H9 (cell line): ENCODE results near the gene SYNE3. TPM values are rescaled to one million over a fixed set of nuclear protein-coding genes. Genes with fewer than 3 reads are reported as not detected.

Experiments used
- DNase-seq: peaks from one replicate; pipeline ENCODE4 v3.0.0-alpha.2; 2017
- H2AFZ ChIP-seq: one replicate; pipeline ENCODE4 v1.6.1; 2013; ENCODE audit warnings: mild to moderate bottlenecking, low read length, control low read depth, moderate library complexity
- H2AK5ac ChIP-seq: 2 replicates; pipeline ENCODE4 v1.6.1; 2013; ENCODE audit warnings: low read length, control low read depth, mixed read lengths; ENCODE audit not compliant: insufficient read length
- H2BK120ac ChIP-seq: one replicate; pipeline ENCODE4 v1.6.1; 2013; ENCODE audit warnings: low read depth, mild to moderate bottlenecking, low read length, control low read depth, inconsistent platforms; ENCODE audit not compliant: poor library complexity, severe bottlenecking
- H2BK12ac ChIP-seq: 2 replicates; pipeline ENCODE4 v1.6.1; 2013; ENCODE audit warnings: low read length, control low read depth, mixed read lengths, low read depth; ENCODE audit not compliant: insufficient read length
- H2BK15ac ChIP-seq: 2 replicates; pipeline ENCODE4 v1.6.1; 2013; ENCODE audit warnings: low read depth, low read length, control low read depth
- H2BK20ac ChIP-seq: one replicate; pipeline ENCODE4 v1.6.1; 2013; ENCODE audit warnings: low read depth, mild to moderate bottlenecking, low read length, control low read depth, inconsistent platforms; ENCODE audit not compliant: poor library complexity, severe bottlenecking
- H2BK5ac ChIP-seq: 2 replicates; pipeline ENCODE4 v1.6.1; 2013; ENCODE audit warnings: low read length, control low read depth, mixed read lengths; ENCODE audit not compliant: insufficient read length
- H3K14ac ChIP-seq: 2 replicates; pipeline ENCODE4 v1.6.1; 2013; ENCODE audit warnings: low read length, control low read depth; ENCODE audit not compliant: insufficient read depth
- H3K18ac ChIP-seq: 2 replicates; pipeline ENCODE4 v1.6.1; 2013; ENCODE audit warnings: low read depth, mild to moderate bottlenecking, mixed read lengths, low read length, control low read depth; ENCODE audit not compliant: insufficient read length
- H3K23ac ChIP-seq: 2 replicates; pipeline ENCODE4 v1.6.1; 2013; ENCODE audit warnings: low read length, control low read depth, mixed read lengths, low read depth; ENCODE audit not compliant: insufficient read length
- H3K23me2 ChIP-seq: 2 replicates; pipeline ENCODE4 v1.6.1; 2013; ENCODE audit warnings: low read depth, mild to moderate bottlenecking, mixed read lengths, low read length, control low read depth; ENCODE audit not compliant: insufficient read length, poor library complexity, severe bottlenecking
- H3K27ac ChIP-seq: 2 replicates; pipeline ENCODE4 v1.5.1; 2013; ENCODE audit warnings: low read length, control low read depth, mixed read lengths, low read depth; ENCODE audit not compliant: insufficient read length
- H3K27me3 ChIP-seq: 2 replicates; pipeline ENCODE4 v1.6.1; 2013; ENCODE audit warnings: low read length, control low read depth, inconsistent platforms; ENCODE audit not compliant: insufficient read depth
- H3K4ac ChIP-seq: 2 replicates; pipeline ENCODE4 v1.6.1; 2013; ENCODE audit warnings: low read depth, mild to moderate bottlenecking, control low read depth, inconsistent platforms, low read length, moderate library complexity
- H3K4me1 ChIP-seq: 2 replicates; pipeline ENCODE4 v1.6.1; 2013; ENCODE audit warnings: low read length, control low read depth, inconsistent platforms; ENCODE audit not compliant: insufficient read depth
- H3K4me2 ChIP-seq: 2 replicates; pipeline ENCODE4 v1.6.1; 2013; ENCODE audit warnings: low read length, control low read depth, mixed read lengths; ENCODE audit not compliant: insufficient read length, insufficient read depth
- H3K56ac ChIP-seq: 2 replicates; pipeline ENCODE4 v1.6.1; 2013; ENCODE audit warnings: low read depth, mild to moderate bottlenecking, mixed read lengths, low read length, control low read depth; ENCODE audit not compliant: insufficient read length
- H3K79me1 ChIP-seq: 2 replicates; pipeline ENCODE4 v1.6.1; 2013; ENCODE audit warnings: low read depth, mild to moderate bottlenecking, moderate library complexity, low read length, control low read depth, inconsistent platforms; ENCODE audit not compliant: insufficient read depth, poor library complexity, severe bottlenecking
- H3K79me2 ChIP-seq: 2 replicates; pipeline ENCODE4 v1.6.1; 2013; ENCODE audit warnings: low read length, control low read depth, inconsistent platforms; ENCODE audit not compliant: insufficient read depth
- H3K9ac ChIP-seq: 2 replicates; pipeline ENCODE4 v1.6.1; 2013; ENCODE audit warnings: low read length, control low read depth, mixed read lengths; ENCODE audit not compliant: insufficient read length; ENCODE audit errors: extremely low read depth
- H3K9me3 ChIP-seq: one replicate; pipeline ENCODE4 v1.6.1; 2013; ENCODE audit warnings: low read depth, low read length, inconsistent platforms; ENCODE audit not compliant: control insufficient read depth
- H3T11ph ChIP-seq: one replicate; pipeline ENCODE4 v1.6.1; 2013; ENCODE audit warnings: mild to moderate bottlenecking, low read length, control low read depth, inconsistent platforms
- H4K20me1 ChIP-seq: one replicate; pipeline ENCODE4 v1.6.1; 2013; ENCODE audit not compliant: control insufficient read depth, insufficient read length, insufficient read depth
- H4K5ac ChIP-seq: 2 replicates; pipeline ENCODE4 v1.6.1; 2013; ENCODE audit warnings: low read depth, mild to moderate bottlenecking, mixed read lengths, low read length, control low read depth; ENCODE audit not compliant: insufficient read length
- H4K8ac ChIP-seq: replicated peaks from 2 replicates; pipeline ENCODE4 v1.6.1; 2013; ENCODE audit warnings: low read length, control low read depth, mixed read lengths, low read depth; ENCODE audit not compliant: insufficient read length
- H4K91ac ChIP-seq: 2 replicates; pipeline ENCODE4 v1.6.1; 2013; ENCODE audit warnings: low read depth, mild to moderate bottlenecking, moderate library complexity, mixed read lengths, low read length, control low read depth; ENCODE audit not compliant: insufficient read length
- H3K27ac Mint-ChIP-seq, 3 experiments: 2 replicates in 2 of 3; 3 replicates in 1 of 3; pipeline ENCODE4 v1.8.0; 2020 to 2021; ENCODE audit warnings: mixed read lengths in 3 of 3, mild to moderate bottlenecking in 1 of 3, moderate library complexity in 1 of 3
- H3K27me3 Mint-ChIP-seq: 2 replicates; pipeline ENCODE4 v1.8.0; 2021; ENCODE audit warnings: low read depth, mild to moderate bottlenecking, moderate library complexity, mixed read lengths
- H3K36me3 Mint-ChIP-seq, 3 experiments: 2 replicates in 2 of 3; 3 replicates in 1 of 3; pipeline ENCODE4 v1.8.0; 2020 to 2021; ENCODE audit warnings: low read depth in 3 of 3, mixed read lengths in 3 of 3; ENCODE audit not compliant: insufficient read depth in 1 of 3
- H3K4me1 Mint-ChIP-seq, 2 experiments: 2 replicates each; pipeline ENCODE4 v1.8.0; 2020; ENCODE audit warnings: mixed read lengths in 2 of 2
- H3K4me3 Mint-ChIP-seq, 2 experiments: 2 replicates in 1 of 2; 3 replicates in 1 of 2; pipeline ENCODE4 v1.8.0; 2020 to 2021; ENCODE audit warnings: mild to moderate bottlenecking in 2 of 2, mixed read lengths in 2 of 2, moderate library complexity in 1 of 2
- H3K9me3 Mint-ChIP-seq, 2 experiments: 2 replicates in 1 of 2; 3 replicates in 1 of 2; pipeline ENCODE4 v1.8.0; 2020; ENCODE audit warnings: mild to moderate bottlenecking in 2 of 2, mixed read lengths in 2 of 2, moderate library complexity in 1 of 2
- WGBS: extraction: QIAGEN DNeasy Blood & Tissue Kit; methylation state at CpG from one replicate; pipeline ENCODE4 v1.1.7; 2013; ENCODE audit warnings: missing lambda C conversion rate, low lambda C conversion rate, mixed read lengths; ENCODE audit not compliant: insufficient read length; ENCODE audit errors: extremely low coverage; 5-methylcytosine and 5-hydroxymethylcytosine counted together
- total RNA-seq: library from RNA; stranded (reverse); gene quantifications from 2 replicates; pipeline ENCODE4 v1.2.1, GENCODE V29; 2021
- TF ChIP-seq, protein P1 (sequence below): fragments of 200-600 bp; sonication (generic); conservative IDR thresholded peaks from 3 replicates; pipeline ENCODE4 v1.8.0; 2021; ENCODE audit warnings: antibody characterized with exemption, mild to moderate bottlenecking

SYNE3 gene
- total RNA-seq, 1 experiment from 2014 or later = 0.11 TPM

DNA sequence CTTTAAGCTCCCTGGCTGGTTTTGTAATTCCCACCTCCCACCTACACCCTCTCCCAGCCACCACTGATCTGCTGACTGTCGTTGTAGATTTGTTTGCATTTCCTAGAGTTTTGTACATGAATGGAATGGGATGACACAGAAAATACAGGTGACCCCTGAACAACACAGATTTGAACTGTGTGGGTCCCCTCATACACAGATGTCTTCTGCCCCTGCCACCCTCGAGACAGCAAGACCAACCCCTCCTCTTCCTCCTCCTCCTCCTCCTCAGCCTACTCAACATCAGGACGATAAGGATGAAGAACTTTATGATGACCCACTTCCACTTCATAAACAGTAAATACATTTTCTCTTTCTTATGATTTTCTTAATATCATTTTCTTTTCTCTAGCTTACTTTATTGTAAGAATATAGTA lies 28.8 kb downstream of the SYNE3 start:
- Histone ChIP-seq H4K91ac (no peak overlapping the region), H3K56ac (no peak overlapping the region), H3K9ac (no peak overlapping the region), H2BK20ac (no peak overlapping the region), H3K27ac (no peak overlapping the region), H3K4me1 (no peaks in the 10 kb centered on the region), H3K9me3 (no peaks in the 10 kb centered on the region), H3K4me2 (no peak overlapping the region), H4K8ac (no peak overlapping the region), H3K27me3 (no peaks in the 10 kb centered on the region), H3T11ph (no peak overlapping the region), H3K4ac (no peak overlapping the region), H2AK5ac (no peak overlapping the region), H2BK120ac (no peak overlapping the region), H3K79me1 (no peaks in the 10 kb centered on the region), H4K5ac (no peak overlapping the region), H2BK15ac (no peak overlapping the region), H3K79me2 (no peaks in the 10 kb centered on the region), H2AFZ (no peak overlapping the region), H2BK12ac (no peak overlapping the region), H2BK5ac (no peak overlapping the region), H3K18ac (no peak overlapping the region), H4K20me1 (no peaks in the 10 kb centered on the region), H3K14ac (no peak overlapping the region), H3K23ac (no peak overlapping the region), H3K23me2 (no peaks in the 10 kb centered on the region)
- TF ChIP-seq, protein P1, sequence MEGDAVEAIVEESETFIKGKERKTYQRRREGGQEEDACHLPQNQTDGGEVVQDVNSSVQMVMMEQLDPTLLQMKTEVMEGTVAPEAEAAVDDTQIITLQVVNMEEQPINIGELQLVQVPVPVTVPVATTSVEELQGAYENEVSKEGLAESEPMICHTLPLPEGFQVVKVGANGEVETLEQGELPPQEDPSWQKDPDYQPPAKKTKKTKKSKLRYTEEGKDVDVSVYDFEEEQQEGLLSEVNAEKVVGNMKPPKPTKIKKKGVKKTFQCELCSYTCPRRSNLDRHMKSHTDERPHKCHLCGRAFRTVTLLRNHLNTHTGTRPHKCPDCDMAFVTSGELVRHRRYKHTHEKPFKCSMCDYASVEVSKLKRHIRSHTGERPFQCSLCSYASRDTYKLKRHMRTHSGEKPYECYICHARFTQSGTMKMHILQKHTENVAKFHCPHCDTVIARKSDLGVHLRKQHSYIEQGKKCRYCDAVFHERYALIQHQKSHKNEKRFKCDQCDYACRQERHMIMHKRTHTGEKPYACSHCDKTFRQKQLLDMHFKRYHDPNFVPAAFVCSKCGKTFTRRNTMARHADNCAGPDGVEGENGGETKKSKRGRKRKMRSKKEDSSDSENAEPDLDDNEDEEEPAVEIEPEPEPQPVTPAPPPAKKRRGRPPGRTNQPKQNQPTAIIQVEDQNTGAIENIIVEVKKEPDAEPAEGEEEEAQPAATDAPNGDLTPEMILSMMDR = no peak
- Mint-ChIP-seq H3K27me3 (no peaks in the 10 kb centered on the region), H3K36me3 (no peaks in the 10 kb centered on the region), H3K9me3 (peaks cover 0 to 3% of the 10 kb centered on the region in 2 experiments; a peak in 1 of 5 replicates), H3K4me3 (no peak overlapping the region), H3K27ac (no peak overlapping the region), H3K4me1 (peaks cover 18 to 25% of the 10 kb centered on the region in 2 experiments)
- no CpG with 5 or more reads among the region's 3 CpGs for WGBS
- no peak for DNase-seq
